ENCODE measurements around the gene NELL1.

GRCh38 chr11:20621679-20622078, 47.7 kb upstream of the NELL1 start:
- TF ChIP-seq, protein P1, sequence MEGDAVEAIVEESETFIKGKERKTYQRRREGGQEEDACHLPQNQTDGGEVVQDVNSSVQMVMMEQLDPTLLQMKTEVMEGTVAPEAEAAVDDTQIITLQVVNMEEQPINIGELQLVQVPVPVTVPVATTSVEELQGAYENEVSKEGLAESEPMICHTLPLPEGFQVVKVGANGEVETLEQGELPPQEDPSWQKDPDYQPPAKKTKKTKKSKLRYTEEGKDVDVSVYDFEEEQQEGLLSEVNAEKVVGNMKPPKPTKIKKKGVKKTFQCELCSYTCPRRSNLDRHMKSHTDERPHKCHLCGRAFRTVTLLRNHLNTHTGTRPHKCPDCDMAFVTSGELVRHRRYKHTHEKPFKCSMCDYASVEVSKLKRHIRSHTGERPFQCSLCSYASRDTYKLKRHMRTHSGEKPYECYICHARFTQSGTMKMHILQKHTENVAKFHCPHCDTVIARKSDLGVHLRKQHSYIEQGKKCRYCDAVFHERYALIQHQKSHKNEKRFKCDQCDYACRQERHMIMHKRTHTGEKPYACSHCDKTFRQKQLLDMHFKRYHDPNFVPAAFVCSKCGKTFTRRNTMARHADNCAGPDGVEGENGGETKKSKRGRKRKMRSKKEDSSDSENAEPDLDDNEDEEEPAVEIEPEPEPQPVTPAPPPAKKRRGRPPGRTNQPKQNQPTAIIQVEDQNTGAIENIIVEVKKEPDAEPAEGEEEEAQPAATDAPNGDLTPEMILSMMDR (IDR thresholded peaks at IDR 0.05; ENCODE audit: insufficient read depth, low read depth, low read length) = no peak
- no peak for TF ChIP-seq EZH2 (IDR thresholded peaks at IDR 0.05; ENCODE audit: insufficient read depth, low read length)

All from astrocyte (in vitro differentiated cells and primary cell).